ENCODE results near the gene SPOCK2. TPM values are rescaled to one million over a fixed set of nuclear protein-coding genes. Genes with fewer than 3 reads are reported as not detected.
A peak's percentile ranks its signal among the peaks of the same experiment; 100 is the strongest.

The SPOCK2 gene
- total and polyA plus RNA-seq, 2 of the 13 experiments (the other 11 are each of a cell fraction or from before 2014, with no cell fraction given), result 8.6 to 30.6 TPM

DNA sequence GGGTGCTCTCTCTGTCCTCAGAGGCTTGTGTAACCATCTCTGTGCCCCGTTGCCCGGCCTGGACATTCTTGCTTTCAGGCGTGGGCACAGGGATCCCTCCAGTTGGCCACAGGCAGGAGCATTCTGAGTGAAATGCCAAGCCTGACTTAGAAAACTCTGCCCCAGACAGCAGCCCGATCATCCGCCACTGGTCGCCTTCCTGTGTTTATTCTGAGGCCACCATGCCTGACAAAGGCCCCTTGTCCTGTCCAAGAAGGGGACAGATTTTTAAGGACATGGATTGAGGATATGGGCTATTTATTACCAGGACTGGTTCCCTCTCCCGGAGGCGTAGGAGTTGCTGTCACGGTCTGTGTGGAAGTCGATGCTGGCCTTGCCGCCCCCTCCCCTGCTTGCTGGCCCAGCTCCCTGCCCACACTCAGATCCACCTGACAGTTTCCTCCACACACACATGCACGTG lies 54.3 kb downstream of the SPOCK2 start (continued):
- TF ChIP-seq, protein P1, sequence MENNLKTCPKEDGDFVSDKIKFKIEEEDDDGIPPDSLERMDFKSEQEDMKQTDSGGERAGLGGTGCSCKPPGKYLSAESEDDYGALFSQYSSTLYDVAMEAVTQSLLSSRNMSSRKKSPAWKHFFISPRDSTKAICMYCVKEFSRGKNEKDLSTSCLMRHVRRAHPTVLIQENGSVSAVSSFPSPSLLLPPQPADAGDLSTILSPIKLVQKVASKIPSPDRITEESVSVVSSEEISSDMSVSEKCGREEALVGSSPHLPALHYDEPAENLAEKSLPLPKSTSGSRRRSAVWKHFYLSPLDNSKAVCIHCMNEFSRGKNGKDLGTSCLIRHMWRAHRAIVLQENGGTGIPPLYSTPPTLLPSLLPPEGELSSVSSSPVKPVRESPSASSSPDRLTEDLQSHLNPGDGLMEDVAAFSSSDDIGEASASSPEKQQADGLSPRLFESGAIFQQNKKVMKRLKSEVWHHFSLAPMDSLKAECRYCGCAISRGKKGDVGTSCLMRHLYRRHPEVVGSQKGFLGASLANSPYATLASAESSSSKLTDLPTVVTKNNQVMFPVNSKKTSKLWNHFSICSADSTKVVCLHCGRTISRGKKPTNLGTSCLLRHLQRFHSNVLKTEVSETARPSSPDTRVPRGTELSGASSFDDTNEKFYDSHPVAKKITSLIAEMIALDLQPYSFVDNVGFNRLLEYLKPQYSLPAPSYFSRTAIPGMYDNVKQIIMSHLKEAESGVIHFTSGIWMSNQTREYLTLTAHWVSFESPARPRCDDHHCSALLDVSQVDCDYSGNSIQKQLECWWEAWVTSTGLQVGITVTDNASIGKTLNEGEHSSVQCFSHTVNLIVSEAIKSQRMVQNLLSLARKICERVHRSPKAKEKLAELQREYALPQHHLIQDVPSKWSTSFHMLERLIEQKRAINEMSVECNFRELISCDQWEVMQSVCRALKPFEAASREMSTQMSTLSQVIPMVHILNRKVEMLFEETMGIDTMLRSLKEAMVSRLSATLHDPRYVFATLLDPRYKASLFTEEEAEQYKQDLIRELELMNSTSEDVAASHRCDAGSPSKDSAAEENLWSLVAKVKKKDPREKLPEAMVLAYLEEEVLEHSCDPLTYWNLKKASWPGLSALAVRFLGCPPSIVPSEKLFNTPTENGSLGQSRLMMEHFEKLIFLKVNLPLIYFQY (CRISPR knock-in tag; IDR thresholded peaks at IDR 0.05; ENCODE audit: borderline replicate concordance), result no peak
- TF ChIP-seq KLF9 (CRISPR knock-in tag; IDR thresholded peaks at IDR 0.05; ENCODE audit: low read depth), result no peak
- TF ChIP-seq KAT8 (CRISPR knock-in tag; IDR thresholded peaks at IDR 0.05), result no peak
- no peak for TF ChIP-seq KAT2B (IDR thresholded peaks at IDR 0.05; ENCODE audit: borderline replicate concordance, low read depth, low read length)
- no peak for TF ChIP-seq ZNF766 (CRISPR knock-in tag; IDR thresholded peaks at IDR 0.05; ENCODE audit: borderline replicate concordance)
- no peak for TF ChIP-seq RFXANK (CRISPR knock-in tag; IDR thresholded peaks at IDR 0.05)
- TF ChIP-seq ZNF570 (CRISPR knock-in tag; IDR thresholded peaks at IDR 0.05; ENCODE audit: borderline replicate concordance), result no peak
- TF ChIP-seq ZNF768 (CRISPR knock-in tag; IDR thresholded peaks at IDR 0.05), result no peak
- TF ChIP-seq PHF8 (CRISPR knock-in tag; IDR thresholded peaks at IDR 0.05), result no peak
- TF ChIP-seq RXRA (CRISPR knock-in tag; IDR thresholded peaks at IDR 0.05), result no peak
- TF ChIP-seq TBL1XR1 (IDR thresholded peaks at IDR 0.05; ENCODE audit: borderline replicate concordance, low read length, partially characterized antibody), result no peak
- TF ChIP-seq, protein P2, sequence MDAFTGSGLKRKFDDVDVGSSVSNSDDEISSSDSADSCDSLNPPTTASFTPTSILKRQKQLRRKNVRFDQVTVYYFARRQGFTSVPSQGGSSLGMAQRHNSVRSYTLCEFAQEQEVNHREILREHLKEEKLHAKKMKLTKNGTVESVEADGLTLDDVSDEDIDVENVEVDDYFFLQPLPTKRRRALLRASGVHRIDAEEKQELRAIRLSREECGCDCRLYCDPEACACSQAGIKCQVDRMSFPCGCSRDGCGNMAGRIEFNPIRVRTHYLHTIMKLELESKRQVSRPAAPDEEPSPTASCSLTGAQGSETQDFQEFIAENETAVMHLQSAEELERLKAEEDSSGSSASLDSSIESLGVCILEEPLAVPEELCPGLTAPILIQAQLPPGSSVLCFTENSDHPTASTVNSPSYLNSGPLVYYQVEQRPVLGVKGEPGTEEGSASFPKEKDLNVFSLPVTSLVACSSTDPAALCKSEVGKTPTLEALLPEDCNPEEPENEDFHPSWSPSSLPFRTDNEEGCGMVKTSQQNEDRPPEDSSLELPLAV (CRISPR knock-in tag; conservative IDR thresholded peaks at IDR 0.05; ENCODE audit: low read depth), result no peak
- no peak; the same call in 1 of the 2 replicates for TF ChIP-seq CAMTA2 (CRISPR knock-in tag; IDR thresholded peaks at IDR 0.05; ENCODE audit: borderline replicate concordance)
- TF ChIP-seq, protein P3, sequence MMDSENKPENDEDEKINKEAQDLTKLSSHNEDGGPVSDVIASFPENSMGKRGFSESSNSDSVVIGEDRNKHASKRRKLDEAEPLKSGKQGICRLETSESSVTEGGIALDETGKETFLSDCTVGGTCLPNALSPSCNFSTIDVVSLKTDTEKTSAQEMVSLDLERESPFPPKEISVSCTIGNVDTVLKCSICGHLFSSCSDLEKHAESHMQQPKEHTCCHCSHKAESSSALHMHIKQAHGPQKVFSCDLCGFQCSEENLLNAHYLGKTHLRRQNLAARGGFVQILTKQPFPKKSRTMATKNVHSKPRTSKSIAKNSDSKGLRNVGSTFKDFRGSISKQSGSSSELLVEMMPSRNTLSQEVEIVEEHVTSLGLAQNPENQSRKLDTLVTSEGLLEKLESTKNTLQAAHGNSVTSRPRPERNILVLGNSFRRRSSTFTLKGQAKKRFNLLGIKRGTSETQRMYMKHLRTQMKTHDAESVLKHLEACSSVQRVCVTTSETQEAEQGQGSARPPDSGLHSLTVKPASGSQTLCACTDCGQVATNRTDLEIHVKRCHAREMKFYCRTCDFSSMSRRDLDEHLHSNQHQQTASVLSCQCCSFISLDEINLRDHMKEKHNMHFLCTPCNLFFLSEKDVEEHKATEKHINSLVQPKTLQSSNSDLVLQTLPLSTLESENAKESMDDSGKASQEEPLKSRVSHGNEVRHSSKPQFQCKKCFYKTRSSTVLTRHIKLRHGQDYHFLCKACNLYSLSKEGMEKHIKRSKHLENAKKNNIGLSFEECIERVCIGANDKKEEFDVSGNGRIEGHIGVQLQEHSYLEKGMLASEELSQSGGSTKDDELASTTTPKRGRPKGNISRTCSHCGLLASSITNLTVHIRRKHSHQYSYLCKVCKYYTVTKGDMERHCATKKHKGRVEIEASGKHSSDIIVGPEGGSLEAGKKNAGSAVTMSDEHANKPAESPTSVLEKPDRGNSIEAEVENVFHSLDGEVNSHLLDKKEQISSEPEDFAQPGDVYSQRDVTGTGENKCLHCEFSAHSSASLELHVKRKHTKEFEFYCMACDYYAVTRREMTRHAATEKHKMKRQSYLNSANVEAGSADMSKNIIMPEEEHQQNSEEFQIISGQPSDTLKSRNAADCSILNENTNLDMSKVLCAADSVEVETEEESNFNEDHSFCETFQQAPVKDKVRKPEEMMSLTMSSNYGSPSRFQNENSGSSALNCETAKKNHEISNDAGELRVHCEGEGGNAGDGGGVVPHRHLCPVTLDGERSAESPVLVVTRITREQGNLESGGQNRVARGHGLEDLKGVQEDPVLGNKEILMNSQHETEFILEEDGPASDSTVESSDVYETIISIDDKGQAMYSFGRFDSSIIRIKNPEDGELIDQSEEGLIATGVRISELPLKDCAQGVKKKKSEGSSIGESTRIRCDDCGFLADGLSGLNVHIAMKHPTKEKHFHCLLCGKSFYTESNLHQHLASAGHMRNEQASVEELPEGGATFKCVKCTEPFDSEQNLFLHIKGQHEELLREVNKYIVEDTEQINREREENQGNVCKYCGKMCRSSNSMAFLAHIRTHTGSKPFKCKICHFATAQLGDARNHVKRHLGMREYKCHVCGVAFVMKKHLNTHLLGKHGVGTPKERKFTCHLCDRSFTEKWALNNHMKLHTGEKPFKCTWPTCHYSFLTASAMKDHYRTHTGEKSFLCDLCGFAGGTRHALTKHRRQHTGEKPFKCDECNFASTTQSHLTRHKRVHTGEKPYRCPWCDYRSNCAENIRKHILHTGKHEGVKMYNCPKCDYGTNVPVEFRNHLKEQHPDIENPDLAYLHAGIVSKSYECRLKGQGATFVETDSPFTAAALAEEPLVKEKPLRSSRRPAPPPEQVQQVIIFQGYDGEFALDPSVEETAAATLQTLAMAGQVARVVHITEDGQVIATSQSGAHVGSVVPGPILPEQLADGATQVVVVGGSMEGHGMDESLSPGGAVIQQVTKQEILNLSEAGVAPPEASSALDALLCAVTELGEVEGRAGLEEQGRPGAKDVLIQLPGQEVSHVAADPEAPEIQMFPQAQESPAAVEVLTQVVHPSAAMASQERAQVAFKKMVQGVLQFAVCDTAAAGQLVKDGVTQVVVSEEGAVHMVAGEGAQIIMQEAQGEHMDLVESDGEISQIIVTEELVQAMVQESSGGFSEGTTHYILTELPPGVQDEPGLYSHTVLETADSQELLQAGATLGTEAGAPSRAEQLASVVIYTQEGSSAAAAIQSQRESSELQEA (CRISPR knock-in tag; IDR thresholded peaks at IDR 0.05; ENCODE audit: not compliant biosample characterization), result no peak
- no peak for TF ChIP-seq ZNF382 (CRISPR knock-in tag; IDR thresholded peaks at IDR 0.05; ENCODE audit: borderline replicate concordance)
- TF ChIP-seq SOX13 (IDR thresholded peaks at IDR 0.05), result no peak
- TF ChIP-seq SOX13 (CRISPR knock-in tag; conservative IDR thresholded peaks at IDR 0.05 in 1 of 2, IDR thresholded peaks at IDR 0.05 in 1 of 2), result 0 out of 4 replicates have a peak, but pooled peaks of 1 of the 2 experiments have one; percentile 22

Measured in HepG2 (cell line).